OCI-LY1 (cell line): ENCODE data around the gene IFNGR1.

Experiments
- H2AFZ ChIP-seq: fragments of 200-600 bp; sonication (generic), shearing (Covaris generic); 2 replicates; pipeline ENCODE4 v1.6.0; 2014; ENCODE audit warnings: antibody characterized with exemption, mild to moderate bottlenecking, low read length
- H3F3A ChIP-seq: fragments of 200-600 bp; sonication (generic), shearing (Covaris generic); 2 replicates; pipeline ENCODE4 v1.6.0; 2014; ENCODE audit warnings: mild to moderate bottlenecking, antibody characterized with exemption, low read length, moderate library complexity; ENCODE audit not compliant: insufficient read depth
- H3K27ac ChIP-seq: fragments of 200-600 bp; sonication (generic); 2 replicates; pipeline ENCODE4 v1.5.1; 2014; ENCODE audit warnings: low read length, mixed run types, mild to moderate bottlenecking, low read depth; ENCODE audit not compliant: poor library complexity, severe bottlenecking
- H3K27me3 ChIP-seq: fragments of 200-600 bp; sonication (generic); 2 replicates; pipeline ENCODE4 v1.6.0; 2014; ENCODE audit warnings: antibody characterized with exemption, mild to moderate bottlenecking, low read length, moderate library complexity; ENCODE audit not compliant: insufficient read depth
- H3K36me3 ChIP-seq: fragments of 200-600 bp; sonication (generic); 2 replicates; pipeline ENCODE4 v1.6.1; 2014; ENCODE audit warnings: mild to moderate bottlenecking, antibody characterized with exemption, low read length, moderate library complexity, mixed read lengths; ENCODE audit not compliant: insufficient read depth
- H3K4me1 ChIP-seq: fragments of 200-600 bp; sonication (generic); 2 replicates; pipeline ENCODE4 v1.5.1; 2014; ENCODE audit warnings: mild to moderate bottlenecking, low read length, moderate library complexity; ENCODE audit not compliant: insufficient read depth, severe bottlenecking
- H3K4me2 ChIP-seq: fragments of 200-600 bp; sonication (generic), shearing (Covaris generic); 2 replicates; pipeline ENCODE4 v1.6.1; 2014; ENCODE audit warnings: low read length
- H3K4me3 ChIP-seq: fragments of 200-600 bp; sonication (generic); 2 replicates; pipeline ENCODE4 v1.5.1; 2014; ENCODE audit warnings: low read length, low read depth, mild to moderate bottlenecking, mixed read lengths; ENCODE audit not compliant: poor library complexity, severe bottlenecking
- H3K79me2 ChIP-seq: fragments of 200-600 bp; shearing (Covaris generic); 2 replicates; pipeline ENCODE4 v1.6.1; 2016; ENCODE audit warnings: mixed run types, low read length, mixed read lengths; ENCODE audit not compliant: insufficient read depth
- H3K9ac ChIP-seq: fragments of 200-600 bp; sonication (generic), shearing (Covaris generic); 2 replicates; pipeline ENCODE4 v1.6.1; 2014; ENCODE audit warnings: mild to moderate bottlenecking, low read length, mixed read lengths
- H3K9me2 ChIP-seq: fragments of 200-600 bp; sonication (generic), shearing (Covaris generic); 2 replicates; pipeline ENCODE4 v1.6.1; 2014; ENCODE audit warnings: low read depth, mild to moderate bottlenecking, low read length, mixed read lengths
- H3K9me3 ChIP-seq: fragments of 200-600 bp; shearing (Covaris generic); 2 replicates; pipeline ENCODE4 v1.6.1; 2014; ENCODE audit warnings: low read length, mixed read lengths
- H4K20me1 ChIP-seq: fragments of 200-600 bp; sonication (generic), shearing (Covaris generic); 2 replicates; pipeline ENCODE4 v1.6.0; 2016; ENCODE audit warnings: mild to moderate bottlenecking, low read length; ENCODE audit not compliant: insufficient read depth
- CTCF ChIP-seq: fragments of 200-600 bp; sonication (generic), shearing (Covaris generic); IDR thresholded peaks from 2 replicates; pipeline ENCODE4 v1.5.1; 2017; ENCODE audit warnings: mild to moderate bottlenecking, antibody characterized with exemption, low read length, moderate library complexity, mixed read lengths
- EZH2 ChIP-seq: fragments of 200-600 bp; sonication (generic), shearing (Covaris generic); IDR thresholded peaks from 2 replicates; pipeline ENCODE4 v1.8.0; 2017; ENCODE audit warnings: borderline replicate concordance, mixed run types, mild to moderate bottlenecking, antibody characterized with exemption, low read length, moderate library complexity, mixed read lengths

IFNGR1 gene

DNA sequence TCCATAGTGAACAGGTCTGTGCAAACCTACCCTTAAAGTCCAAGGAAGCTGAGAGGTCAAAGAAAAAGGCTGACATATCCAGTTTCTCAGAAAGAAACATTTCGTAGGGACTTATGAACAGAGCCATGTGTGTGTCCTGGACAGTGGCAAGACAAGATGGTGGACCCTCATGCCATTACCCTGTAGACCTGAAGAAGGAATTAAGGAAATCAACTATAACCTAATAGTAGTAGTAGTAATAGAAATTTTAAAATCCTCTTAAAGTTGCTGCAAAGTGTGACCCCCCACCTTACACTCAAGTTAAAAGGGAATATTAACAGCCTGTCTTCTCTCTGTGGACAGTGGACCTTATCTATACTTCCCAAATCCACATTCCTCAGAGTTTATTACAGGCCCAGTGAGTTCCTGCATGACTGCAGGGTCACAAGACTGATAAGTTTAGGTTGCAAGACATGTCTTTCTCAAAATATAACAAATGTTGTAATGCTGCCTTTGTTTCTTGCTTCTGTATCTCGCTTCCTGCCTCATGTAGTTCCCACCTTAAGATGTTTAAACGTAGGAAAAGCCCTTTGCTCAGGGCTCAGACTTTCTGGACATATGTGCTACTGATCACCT lies 56.4 kb downstream of the IFNGR1 start:
- no peaks in the 10 kb centered on the region for H3K36me3 ChIP-seq
- H3K27me3 ChIP-seq = no peaks in the 10 kb centered on the region; the same call in 1 of the 2 replicates
- no peak overlapping the region for H3K4me3 ChIP-seq
- H3F3A ChIP-seq = no peaks in the 10 kb centered on the region
- H3K9ac ChIP-seq = no peak overlapping the region
- no peaks in the 10 kb centered on the region for H3K9me3 ChIP-seq
- no peak for TF ChIP-seq EZH2
- TF ChIP-seq CTCF = no peak
- no peaks in the 10 kb centered on the region for H4K20me1 ChIP-seq
- no peaks in the 10 kb centered on the region for H3K79me2 ChIP-seq
- H3K9me2 ChIP-seq = no peaks in the 10 kb centered on the region
- H3K4me1 ChIP-seq = no peaks in the 10 kb centered on the region
- H3K27ac ChIP-seq = no peak overlapping the region
- H3K4me2 ChIP-seq = no peak overlapping the region
- no peak overlapping the region for H2AFZ ChIP-seq

- no peaks in the 10 kb centered on the region for H3K4me1 ChIP-seq
- H3K36me3 ChIP-seq = no peaks in the 10 kb centered on the region
- H4K20me1 ChIP-seq = no peaks in the 10 kb centered on the region
- no peak overlapping the region for H3K4me3 ChIP-seq
- no peak overlapping the region for H2AFZ ChIP-seq
- no peak overlapping the region for H3K4me2 ChIP-seq
- H3K27me3 ChIP-seq = no peaks in the 10 kb centered on the region; the same call in 1 of the 2 replicates
- no peak overlapping the region for H3K27ac ChIP-seq
- TF ChIP-seq CTCF (no peak), EZH2 (no peak)
- no peak overlapping the region for H3K9ac ChIP-seq
- H3K9me3 ChIP-seq = no peaks in the 10 kb centered on the region
- H3K9me2 ChIP-seq = no peaks in the 10 kb centered on the region
- no peaks in the 10 kb centered on the region for H3F3A ChIP-seq
- no peaks in the 10 kb centered on the region for H3K79me2 ChIP-seq
Observed at GRCh38 chr6:137161949-137162348, 57.2 kb downstream of the IFNGR1 start.

DNA sequence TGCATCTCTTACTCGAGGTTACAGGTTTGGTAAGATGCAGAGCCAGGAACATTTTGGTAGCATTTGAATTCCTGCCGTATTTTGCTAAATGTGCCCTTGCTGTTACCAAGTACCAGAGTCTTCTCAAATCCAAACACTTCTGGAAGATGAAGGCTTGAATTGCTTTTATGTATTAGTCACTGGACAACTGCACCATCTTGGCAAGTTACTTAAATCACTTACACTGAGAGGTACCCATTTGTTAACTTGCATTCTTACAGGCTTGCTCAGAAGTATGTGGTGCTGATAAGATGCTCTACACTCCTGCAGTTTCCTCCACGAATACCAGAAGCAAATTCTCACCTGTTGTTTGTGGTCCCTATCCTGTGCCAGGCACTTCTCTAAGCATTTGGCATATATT lies 58.4 kb downstream of the IFNGR1 start:
- Histone ChIP-seq H4K20me1 (no peaks in the 10 kb centered on the region), H2AFZ (no peak overlapping the region), H3K27ac (no peak overlapping the region), H3K79me2 (no peaks in the 10 kb centered on the region), H3K9ac (no peak overlapping the region), H3F3A (no peaks in the 10 kb centered on the region), H3K9me2 (no peaks in the 10 kb centered on the region), H3K9me3 (no peaks in the 10 kb centered on the region), H3K27me3 (no peaks in the 10 kb centered on the region; the same call in 1 of the 2 replicates), H3K36me3 (no peaks in the 10 kb centered on the region), H3K4me1 (no peaks in the 10 kb centered on the region), H3K4me3 (no peak overlapping the region), H3K4me2 (no peak overlapping the region)
- no peak for TF ChIP-seq EZH2
- no peak for TF ChIP-seq CTCF
